ENCODE results near the gene UTP11. TPM values are rescaled to one million over a fixed set of nuclear protein-coding genes. Genes with fewer than 3 reads are reported as not detected.
A peak's percentile ranks its signal among the peaks of the same experiment; 100 is the strongest.
"Not testable (repeated sequence)": the region's sequence is repeated elsewhere in the genome, so short reads cannot be mapped to it uniquely, and the experiment has no call there.

The UTP11 gene
- total RNA-seq = 10 to 100 TPM; 14.2 to 17.3 TPM
- 10 to 100 TPM; 16.6 to 21.4 (median 17.4) TPM for polyA plus RNA-seq
- 17.4 to 104 (median 24.3) reads per million in 6 experiments for total RNA-seq

GRCh38 chr1:38012363-38013226 is at the start of gene UTP11:
TSS of gene UTP11 (plus strand) at chr1:38012734. CDS start at chr1:38012803, 69 bp downstream.
- Mint-ChIP-seq H3K4me1 (peaks cover 23 to 69% (median 57%) of the 10 kb centered on the region in 4 donors), H3K36me3 (peaks cover 0 to 18% (median 0%) of the 10 kb centered on the region in 3 donors), H3K27ac (peak within 1 kb of the TSS; percentile 92 to 100 (median 98)), H3K9me3 (no peaks in the 10 kb centered on the region), H3K27me3 (no peaks in the 10 kb centered on the region), H3K4me3 (peak within 1 kb of the TSS; percentile 93 to 100 (median 99))
- DNase-seq (peak; percentile 68 to 96 (median 90)), ATAC-seq (peak; percentile 90 to 94)
- POLR2A ChIA-PET = interaction anchor here (1.2 to 8.8 kb wide), 4 partner anchors 8 to 153 kb away, joined by 3 to 80 read pairs (median 10); partner anchors contain the start of genes MTF1 and SF3A3

DNA sequence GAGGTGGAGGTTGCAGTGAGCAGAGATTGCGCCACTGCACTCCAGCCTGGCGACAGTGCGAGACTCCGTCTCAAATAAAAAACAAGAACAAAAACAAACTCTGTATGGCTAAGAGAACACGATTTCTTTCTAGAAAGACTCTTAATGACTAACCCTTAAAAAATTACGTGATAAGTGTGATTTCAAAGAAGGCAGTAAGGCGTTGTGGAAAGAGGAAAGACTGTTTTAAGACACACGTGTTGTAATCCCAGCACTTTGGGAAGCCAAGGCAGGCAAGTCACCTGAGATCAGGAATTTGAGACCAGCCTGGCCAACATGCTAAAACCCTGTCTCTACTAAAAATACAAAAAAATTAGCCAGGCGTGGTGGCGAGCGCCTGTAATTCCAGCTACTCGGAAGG is 48.4 kb upstream of the UTP11 start:
- H3K36me3 Mint-ChIP-seq = peaks cover 0 to 83% (median 22%) of the 10 kb centered on the region in 3 donors
- ATAC-seq, POLR2A ChIA-PET, DNase-seq, H3K27me3 Mint-ChIP-seq, H3K4me1 Mint-ChIP-seq, H3K9me3 Mint-ChIP-seq, H3K4me3 Mint-ChIP-seq: not testable (repeated sequence)
- peak overlapping the region in 1 of 10 donors; percentile 3 for H3K27ac Mint-ChIP-seq

GRCh38 chr1:37965301-37965700 is 47.2 kb upstream of the UTP11 start:
- H3K4me3 Mint-ChIP-seq = no peak overlapping the region
- H3K27me3 Mint-ChIP-seq = no peaks in the 10 kb centered on the region
- H3K4me1 Mint-ChIP-seq = peaks cover 0 to 3% (median 2%) of the 10 kb centered on the region in 4 donors
- DNase-seq (no peak), ATAC-seq (no peak)
- H3K27ac Mint-ChIP-seq = peak overlapping the region in 1 of 10 donors; percentile 60
- POLR2A ChIA-PET = no interaction called here
- H3K9me3 Mint-ChIP-seq = no peaks in the 10 kb centered on the region
- peaks cover 0 to 84% (median 19%) of the 10 kb centered on the region in 3 donors for H3K36me3 Mint-ChIP-seq

- peaks cover 10 to 31% (median 20%) of the 10 kb centered on the region in 4 donors for H3K4me1 Mint-ChIP-seq
- ATAC-seq, POLR2A ChIA-PET, H3K4me3 Mint-ChIP-seq, DNase-seq, H3K27me3 Mint-ChIP-seq, H3K9me3 Mint-ChIP-seq: not testable (repeated sequence)
- peaks cover 8 to 100% (median 37%) of the 10 kb centered on the region in 3 donors for H3K36me3 Mint-ChIP-seq
- peak overlapping the region in 1 of 10 donors; percentile 58 for H3K27ac Mint-ChIP-seq
Observed at GRCh38 chr1:37973684-37974083, 38.9 kb upstream of the UTP11 start.

GRCh38 chr1:37974567-37974966 is 38.0 kb upstream of the UTP11 start:
- peak overlapping the region in 3 of 10 donors; percentile 6 to 49 (median 32) for H3K27ac Mint-ChIP-seq
- H3K27me3 Mint-ChIP-seq = no peaks in the 10 kb centered on the region
- H3K9me3 Mint-ChIP-seq = peaks cover 0 to 4% (median 0%) of the 10 kb centered on the region in 9 donors
- POLR2A ChIA-PET = no interaction called here
- H3K4me3 Mint-ChIP-seq = no peak overlapping the region
- peaks cover 8 to 100% (median 34%) of the 10 kb centered on the region in 3 donors for H3K36me3 Mint-ChIP-seq
- peaks cover 10 to 31% (median 20%) of the 10 kb centered on the region in 4 donors for H3K4me1 Mint-ChIP-seq
- ATAC-seq = no peak
- DNase-seq = no peak

- Mint-ChIP-seq H3K36me3 (peaks cover 8 to 100% (median 34%) of the 10 kb centered on the region in 3 donors), H3K27ac (peak overlapping the region in 2 of 10 donors; percentile 32 to 49), H3K4me1 (peaks cover 10 to 31% (median 19%) of the 10 kb centered on the region in 4 donors)
- POLR2A ChIA-PET, H3K9me3 Mint-ChIP-seq, ATAC-seq, H3K4me3 Mint-ChIP-seq, H3K27me3 Mint-ChIP-seq: not testable (repeated sequence)
- DNase-seq = peak in 2 of 10 donors; percentile 7 to 21
Observed at GRCh38 chr1:37975083-37975482, 37.5 kb upstream of the UTP11 start.

- no peak for DNase-seq
- POLR2A ChIA-PET = no interaction called here
- Mint-ChIP-seq H3K36me3 (peaks cover 8 to 97% (median 31%) of the 10 kb centered on the region in 3 donors), H3K4me3 (no peak overlapping the region), H3K27ac (peak overlapping the region in 2 of 10 donors; percentile 20 to 38), H3K4me1 (peaks cover 0 to 12% (median 2%) of the 10 kb centered on the region in 4 donors), H3K27me3 (no peaks in the 10 kb centered on the region), H3K9me3 (peaks cover 0 to 4% (median 0%) of the 10 kb centered on the region in 9 donors)
- ATAC-seq = no peak
Observed at GRCh38 chr1:37978541-37978940, 34.0 kb upstream of the UTP11 start.

DNA sequence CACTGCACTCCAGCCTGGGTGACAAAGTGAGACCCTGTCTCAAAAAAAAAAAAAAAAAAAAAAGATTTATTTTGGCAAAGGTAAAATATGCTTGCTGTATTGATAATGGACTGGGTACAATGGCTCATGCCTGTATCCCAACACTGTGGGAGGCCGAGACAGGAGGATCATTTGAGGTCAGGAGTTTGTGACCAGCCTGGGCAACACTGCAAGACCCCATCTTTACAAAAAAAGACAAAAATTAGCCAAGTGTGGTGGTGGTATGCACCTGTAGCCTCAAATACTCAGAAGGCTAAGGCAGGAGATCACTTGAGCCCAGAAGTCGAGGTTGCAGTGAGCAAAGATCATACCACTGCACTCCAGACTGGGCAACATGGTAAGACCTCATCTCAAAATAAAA is 29.0 kb upstream of the UTP11 start:
- no peak for ATAC-seq
- POLR2A ChIA-PET = interaction anchor here (0.7 kb wide), 1 partner anchor 47 kb away, joined by 5 read pairs; no protein-coding TSS in a partner anchor

GRCh38 chr1:37987679-37988078 is 24.9 kb upstream of the UTP11 start:
- ATAC-seq = no peak
- H3K4me3 Mint-ChIP-seq = peak overlapping the region in 5 of 10 donors; percentile 4 to 100 (median 28)
- no peak for DNase-seq
- POLR2A ChIA-PET = interaction anchor here (1.0 kb wide), 1 partner anchor 56 kb away, joined by 3 read pairs; no protein-coding TSS in a partner anchor
- peaks cover 0 to 49% (median 9%) of the 10 kb centered on the region in 3 donors for H3K36me3 Mint-ChIP-seq
- peaks cover 7 to 35% (median 24%) of the 10 kb centered on the region in 4 donors for H3K4me1 Mint-ChIP-seq
- H3K27ac Mint-ChIP-seq = no peak overlapping the region
- H3K27me3 Mint-ChIP-seq = no peaks in the 10 kb centered on the region
- H3K9me3 Mint-ChIP-seq = no peaks in the 10 kb centered on the region

More for the DNA sequence above, 29.0 kb upstream of the UTP11 start:
- peaks cover 4 to 17% (median 11%) of the 10 kb centered on the region in 4 donors for H3K4me1 Mint-ChIP-seq
- no peak for DNase-seq
- H3K36me3 Mint-ChIP-seq = peaks cover 0 to 88% (median 22%) of the 10 kb centered on the region in 3 donors
- no peak overlapping the region for H3K27ac Mint-ChIP-seq
- H3K4me3 Mint-ChIP-seq = no peak overlapping the region
- H3K27me3 Mint-ChIP-seq = no peaks in the 10 kb centered on the region
- no peaks in the 10 kb centered on the region for H3K9me3 Mint-ChIP-seq

GRCh38 chr1:37989361-37989930 is 23.1 kb upstream of the UTP11 start:
- H3K4me3 Mint-ChIP-seq = peak overlapping the region; percentile 89 to 100 (median 98)
- no peaks in the 10 kb centered on the region for H3K27me3 Mint-ChIP-seq
- POLR2A ChIA-PET = interaction anchor here (0.7 to 2.2 kb wide), 7 partner anchors 12 to 384 kb away, joined by 3 to 15 read pairs (median 3); partner anchors contain the start of genes MTF1 and UTP11
- peaks cover 9 to 36% (median 29%) of the 10 kb centered on the region in 4 donors for H3K4me1 Mint-ChIP-seq
- no peaks in the 10 kb centered on the region for H3K9me3 Mint-ChIP-seq
- peak; percentile 42 to 47 for ATAC-seq
- peak overlapping the region; percentile 91 to 99 (median 96) for H3K27ac Mint-ChIP-seq
- H3K36me3 Mint-ChIP-seq = peaks cover 0 to 35% (median 4%) of the 10 kb centered on the region in 3 donors
- peak in 5 of 10 donors; percentile 26 to 69 (median 37) for DNase-seq

- POLR2A ChIA-PET = interaction anchor here (0.9 to 6.1 kb wide), 5 partner anchors 8 to 135 kb away, joined by 3 to 80 read pairs (median 3); partner anchors contain the start of genes FHL3, MTF1 and UTP11
- peak; percentile 36 to 44 for ATAC-seq
Observed at GRCh38 chr1:37994886-37995566, 17.5 kb upstream of the UTP11 start.

More at GRCh38 chr1:37994886-37995566, 17.5 kb upstream of the UTP11 start:
- Mint-ChIP-seq H3K36me3 (peaks cover 0 to 7% (median 0%) of the 10 kb centered on the region in 3 donors), H3K9me3 (no peaks in the 10 kb centered on the region), H3K4me3 (peak overlapping the region; percentile 57 to 89 (median 81)), H3K27ac (peak overlapping the region; percentile 89 to 99 (median 93)), H3K27me3 (no peaks in the 10 kb centered on the region), H3K4me1 (peaks cover 16 to 50% (median 47%) of the 10 kb centered on the region in 4 donors)
- peak in 2 of 10 donors; percentile 32 to 44 for DNase-seq
